ENCODE data around the gene R3HDM2. TPM values are rescaled to one million over a fixed set of nuclear protein-coding genes. Genes with fewer than 3 reads are reported as not detected.

The R3HDM2 gene
- total RNA-seq, 1 donor from 2014 or later, result 19.2 TPM

GRCh38 chr12:57352166-57352565 lies 78.7 kb downstream of the R3HDM2 start:
- Histone ChIP-seq H3K9me3 (ENCODE audit: insufficient read depth, low read depth, low read length) (no peaks in the 10 kb centered on the region), H3K27ac (ENCODE audit: low read depth, low read length) (no peak overlapping the region), H2AFZ (ENCODE audit: low read depth, low read length) (no peak overlapping the region), H3K27me3 (ENCODE audit: insufficient read depth, low read length) (no peaks in the 10 kb centered on the region), H3K9ac (ENCODE audit: low read length) (no peak overlapping the region), H3K36me3 (ENCODE audit: insufficient read depth, low read length) (no peaks in the 10 kb centered on the region), H3K79me2 (ENCODE audit: insufficient read depth, low read length) (no peaks in the 10 kb centered on the region), H4K20me1 (ENCODE audit: insufficient read depth, low read length) (no peaks in the 10 kb centered on the region), H3K4me2 (ENCODE audit: low read length) (no peak overlapping the region), H3K4me3 (ENCODE audit: insufficient read depth, low read depth, low read length) (no peak overlapping the region), H3K4me1 (ENCODE audit: insufficient read depth, low read length) (no peaks in the 10 kb centered on the region)
- Mint-ChIP-seq H3K27me3 (ENCODE audit: low read depth, unreplicated experiment) (no peaks in the 10 kb centered on the region), H3K27ac (ENCODE audit: unreplicated experiment) (no peak overlapping the region), H3K9me3 (ENCODE audit: unreplicated experiment) (peaks cover 3% of the 10 kb centered on the region), H3K4me3 (ENCODE audit: unreplicated experiment) (no peak overlapping the region), H3K36me3 (ENCODE audit: low read depth, unreplicated experiment) (peaks cover 2% of the 10 kb centered on the region), H3K4me1 (ENCODE audit: low read depth, unreplicated experiment) (no peaks in the 10 kb centered on the region)
- TF ChIP-seq CTCF (IDR thresholded peaks at IDR 0.05; ENCODE audit: insufficient read depth, low read depth, low read length), result no peak
- no peak for TF ChIP-seq EZH2 (IDR thresholded peaks at IDR 0.05; ENCODE audit: insufficient read depth, low read length)
- DNase-seq (ENCODE audit: low read depth), result no peak
- no peak for FAIRE-seq

- no peaks in the 10 kb centered on the region for H3K27me3 ChIP-seq (ENCODE audit: insufficient read depth, low read length)
- H3K9ac ChIP-seq (ENCODE audit: low read length), result no peak overlapping the region
- no peaks in the 10 kb centered on the region for H3K36me3 ChIP-seq (ENCODE audit: insufficient read depth, low read length)
- Mint-ChIP-seq H3K4me1 (ENCODE audit: low read depth, unreplicated experiment) (peaks cover 5% of the 10 kb centered on the region), H3K9me3 (ENCODE audit: unreplicated experiment) (peaks cover 3% of the 10 kb centered on the region), H3K36me3 (ENCODE audit: low read depth, unreplicated experiment) (peaks cover 2% of the 10 kb centered on the region), H3K27ac (ENCODE audit: unreplicated experiment) (no peak overlapping the region), H3K27me3 (ENCODE audit: low read depth, unreplicated experiment) (no peaks in the 10 kb centered on the region), H3K4me3 (ENCODE audit: unreplicated experiment) (no peak overlapping the region)
- FAIRE-seq (no peak), DNase-seq (ENCODE audit: low read depth) (no peak)
- no peak overlapping the region for H2AFZ ChIP-seq (ENCODE audit: low read depth, low read length)
- H3K9me3 ChIP-seq (ENCODE audit: insufficient read depth, low read depth, low read length), result no peaks in the 10 kb centered on the region
- no peak overlapping the region for H3K4me2 ChIP-seq (ENCODE audit: low read length)
- no peaks in the 10 kb centered on the region for H3K79me2 ChIP-seq (ENCODE audit: insufficient read depth, low read length)
- no peaks in the 10 kb centered on the region for H4K20me1 ChIP-seq (ENCODE audit: insufficient read depth, low read length)
- no peaks in the 10 kb centered on the region for H3K4me1 ChIP-seq (ENCODE audit: insufficient read depth, low read length)
- H3K4me3 ChIP-seq (ENCODE audit: insufficient read depth, low read depth, low read length), result no peak overlapping the region
- H3K27ac ChIP-seq (ENCODE audit: low read depth, low read length), result no peak overlapping the region
- TF ChIP-seq EZH2 (IDR thresholded peaks at IDR 0.05; ENCODE audit: insufficient read depth, low read length) (no peak), CTCF (IDR thresholded peaks at IDR 0.05; ENCODE audit: insufficient read depth, low read depth, low read length) (no peak)
These were observed 83.6 kb downstream of the R3HDM2 start for GRCh38 chr12:57347284-57347683.

- H3K9me3 ChIP-seq (ENCODE audit: insufficient read depth, low read depth, low read length), result no peaks in the 10 kb centered on the region
- DNase-seq (ENCODE audit: low read depth), result no peak
- TF ChIP-seq CTCF (IDR thresholded peaks at IDR 0.05; ENCODE audit: insufficient read depth, low read depth, low read length) (no peak), EZH2 (IDR thresholded peaks at IDR 0.05; ENCODE audit: insufficient read depth, low read length) (no peak)
- no peak overlapping the region for H3K27ac Mint-ChIP-seq (ENCODE audit: unreplicated experiment)
- peaks cover 22% of the 10 kb centered on the region for H3K4me1 Mint-ChIP-seq (ENCODE audit: low read depth, unreplicated experiment)
- no peaks in the 10 kb centered on the region for H3K27me3 Mint-ChIP-seq (ENCODE audit: low read depth, unreplicated experiment)
- no peaks in the 10 kb centered on the region for H3K79me2 ChIP-seq (ENCODE audit: insufficient read depth, low read length)
- no peak overlapping the region for H3K4me2 ChIP-seq (ENCODE audit: low read length)
- no peak for FAIRE-seq
- H3K36me3 Mint-ChIP-seq (ENCODE audit: low read depth, unreplicated experiment), result peaks cover 2% of the 10 kb centered on the region
- peaks cover 3% of the 10 kb centered on the region for H3K9me3 Mint-ChIP-seq (ENCODE audit: unreplicated experiment)
- H3K9ac ChIP-seq (ENCODE audit: low read length), result no peak overlapping the region
- no peak overlapping the region for H2AFZ ChIP-seq (ENCODE audit: low read depth, low read length)
- no peaks in the 10 kb centered on the region for H4K20me1 ChIP-seq (ENCODE audit: insufficient read depth, low read length)
- H3K4me1 ChIP-seq (ENCODE audit: insufficient read depth, low read length), result no peaks in the 10 kb centered on the region
- no peaks in the 10 kb centered on the region for H3K36me3 ChIP-seq (ENCODE audit: insufficient read depth, low read length)
- no peak overlapping the region for H3K4me3 Mint-ChIP-seq (ENCODE audit: unreplicated experiment)
- no peaks in the 10 kb centered on the region for H3K27me3 ChIP-seq (ENCODE audit: insufficient read depth, low read length)
- H3K27ac ChIP-seq (ENCODE audit: low read depth, low read length), result no peak overlapping the region
- H3K4me3 ChIP-seq (ENCODE audit: insufficient read depth, low read depth, low read length), result no peak overlapping the region
These were observed 87.0 kb downstream of the R3HDM2 start for GRCh38 chr12:57343703-57344378.

Data from astrocyte (in vitro differentiated cells and primary cell).